PC-9 (cell line): ENCODE data around the gene PAX7.

Source experiments
- CTCF ChIP-seq: fragments of 200-600 bp; sonication (generic); conservative IDR thresholded peaks from 2 replicates; pipeline ENCODE4 v1.6.1; 2017; ENCODE audit warnings: mixed run types, antibody characterized with exemption, mild to moderate bottlenecking, moderate library complexity
- EZH2 ChIP-seq: fragments of 200-600 bp; sonication (generic); IDR thresholded peaks from 2 replicates; pipeline ENCODE4 v1.8.0; 2017; ENCODE audit warnings: antibody characterized with exemption, low read depth

GRCh38 chr1:18765725-18766124 lies 135.1 kb downstream of the PAX7 start:
- TF ChIP-seq CTCF (no peak), EZH2 (no peak)
